Mammary epithelial cell (primary cell): Measurements from ENCODE around the gene KCNMB2.

Source experiments
- EZH2 ChIP-seq: IDR thresholded peaks from 2 replicates; pipeline ENCODE4 v1.6.1; 2012; ENCODE audit warnings: low read length, inconsistent platforms, borderline replicate concordance
- TF ChIP-seq, protein P1 (sequence below), 2 donors: IDR thresholded peaks in 1 of 2; conservative IDR thresholded peaks in 1 of 2; 2 replicates each; pipeline ENCODE4 v1.5.1; 2011 to 2012; ENCODE audit warnings: inconsistent platforms in 2 of 2, low read length in 2 of 2, mild to moderate bottlenecking in 2 of 2, control low read depth in 1 of 2, low read depth in 1 of 2; ENCODE audit not compliant: insufficient read depth in 1 of 2; ENCODE audit errors: extremely low read depth in 1 of 2

DNA sequence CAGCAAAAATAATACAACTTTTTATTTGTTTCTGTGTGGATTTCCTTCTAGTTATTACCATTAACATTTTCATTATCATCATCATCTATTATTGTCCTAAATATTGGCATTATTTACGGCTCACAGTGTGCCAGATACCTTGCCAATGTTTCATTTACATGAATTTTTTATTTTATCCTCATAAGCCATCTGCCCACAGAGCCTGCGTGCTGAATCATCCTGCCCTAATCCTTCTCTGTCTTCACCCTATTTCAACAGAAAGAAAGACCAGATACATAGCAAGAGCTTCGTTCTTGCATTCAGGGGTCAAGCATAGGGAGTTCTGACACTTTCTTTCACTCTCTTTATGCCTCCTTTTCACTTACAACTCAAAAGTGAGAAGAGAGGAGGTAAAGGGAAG is 82.0 kb downstream of the KCNMB2 start:
- TF ChIP-seq, protein P1, sequence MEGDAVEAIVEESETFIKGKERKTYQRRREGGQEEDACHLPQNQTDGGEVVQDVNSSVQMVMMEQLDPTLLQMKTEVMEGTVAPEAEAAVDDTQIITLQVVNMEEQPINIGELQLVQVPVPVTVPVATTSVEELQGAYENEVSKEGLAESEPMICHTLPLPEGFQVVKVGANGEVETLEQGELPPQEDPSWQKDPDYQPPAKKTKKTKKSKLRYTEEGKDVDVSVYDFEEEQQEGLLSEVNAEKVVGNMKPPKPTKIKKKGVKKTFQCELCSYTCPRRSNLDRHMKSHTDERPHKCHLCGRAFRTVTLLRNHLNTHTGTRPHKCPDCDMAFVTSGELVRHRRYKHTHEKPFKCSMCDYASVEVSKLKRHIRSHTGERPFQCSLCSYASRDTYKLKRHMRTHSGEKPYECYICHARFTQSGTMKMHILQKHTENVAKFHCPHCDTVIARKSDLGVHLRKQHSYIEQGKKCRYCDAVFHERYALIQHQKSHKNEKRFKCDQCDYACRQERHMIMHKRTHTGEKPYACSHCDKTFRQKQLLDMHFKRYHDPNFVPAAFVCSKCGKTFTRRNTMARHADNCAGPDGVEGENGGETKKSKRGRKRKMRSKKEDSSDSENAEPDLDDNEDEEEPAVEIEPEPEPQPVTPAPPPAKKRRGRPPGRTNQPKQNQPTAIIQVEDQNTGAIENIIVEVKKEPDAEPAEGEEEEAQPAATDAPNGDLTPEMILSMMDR (conservative IDR thresholded peaks at IDR 0.05 in 1 of 2, IDR thresholded peaks at IDR 0.05 in 1 of 2; ENCODE audit: extremely low read depth in 1 of 2, insufficient read depth in 1 of 2, low read depth in 1 of 2, low read length in 2 of 2): no peak
- no peak for TF ChIP-seq EZH2
